HG03103 (cell line): ENCODE results near the gene PRDM16.
"Not testable (repeated sequence)": the region's sequence is repeated elsewhere in the genome, so short reads cannot be mapped to it uniquely, and the experiment has no call there.

Experiments
- ATAC-seq: cut with Tn5 transposase; IDR thresholded peaks from one replicate; pipeline ENCODE4 v1.9.1; 2021; ENCODE audit warnings: low read depth; ENCODE audit not compliant: unreplicated experiment

The PRDM16 gene

DNA sequence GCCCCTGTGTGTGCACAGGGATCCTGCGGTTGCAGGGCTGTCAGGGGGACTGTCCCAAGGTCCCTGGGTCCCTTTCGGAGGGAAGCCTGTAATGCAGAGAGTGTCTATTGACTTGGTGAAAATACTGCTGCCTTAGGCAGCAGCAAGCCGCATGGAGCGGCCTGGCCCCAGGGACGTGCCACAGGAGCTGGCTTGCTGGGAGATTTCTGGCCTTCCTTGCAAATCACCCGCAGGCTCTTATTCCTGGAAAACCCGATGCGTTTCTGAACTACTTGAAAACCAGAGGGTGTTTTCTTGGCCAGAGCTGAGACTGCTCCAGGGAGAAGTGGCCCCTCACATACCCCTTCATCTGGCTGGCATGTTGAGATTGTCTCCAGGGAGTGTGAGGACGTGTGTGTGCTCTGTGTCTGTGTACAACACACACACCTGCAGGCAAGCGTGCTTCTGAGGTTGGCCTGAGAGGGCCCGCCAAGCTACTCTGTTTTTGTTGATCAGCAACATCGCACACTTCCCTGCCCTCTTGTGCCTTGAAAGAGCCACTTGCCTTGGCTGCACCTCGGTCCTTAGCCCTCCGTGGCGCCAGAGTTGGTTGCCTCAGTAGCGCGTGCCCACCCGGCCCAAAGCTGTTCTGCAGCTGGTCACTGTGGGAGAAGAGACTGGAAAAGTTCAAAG, 10.5 kb downstream of the PRDM16 start:
- no peak for ATAC-seq

- no peak for ATAC-seq
These were observed 11.3 kb downstream of the PRDM16 start for GRCh38 chr1:3080053-3080955.

- ATAC-seq = no peak
These were observed 12.2 kb downstream of the PRDM16 start for GRCh38 chr1:3081171-3081683.

DNA sequence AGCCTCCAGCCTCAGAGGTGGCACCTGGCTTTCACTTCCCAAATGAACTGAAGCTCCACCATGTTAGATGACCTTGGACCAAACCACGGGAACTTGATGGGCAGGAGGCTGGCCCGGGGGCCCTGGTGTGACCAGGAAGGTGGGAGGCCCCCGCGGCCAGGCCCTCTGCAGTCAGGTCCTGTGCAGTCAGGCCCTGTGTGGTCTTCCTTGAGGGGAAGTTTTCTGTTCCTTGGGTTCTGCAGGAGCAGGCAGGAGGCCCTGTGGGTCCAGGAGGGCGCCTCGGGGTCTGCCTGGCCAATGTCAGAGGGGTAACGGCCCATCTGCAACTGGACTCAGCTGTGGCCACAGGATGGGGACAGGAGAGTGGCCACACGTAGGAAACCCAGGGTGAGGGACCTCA, 13.0 kb downstream of the PRDM16 start:
- no peak for ATAC-seq

- ATAC-seq = no peak
These were observed 13.8 kb downstream of the PRDM16 start for GRCh38 chr1:3082571-3083516.

GRCh38 chr1:3084154-3084553, 15.2 kb downstream of the PRDM16 start:
- ATAC-seq = no peak

- no peak for ATAC-seq
These were observed 15.7 kb downstream of the PRDM16 start for GRCh38 chr1:3084726-3085125.

- ATAC-seq = no peak
These were observed 16.7 kb downstream of the PRDM16 start for GRCh38 chr1:3085721-3086120.

DNA sequence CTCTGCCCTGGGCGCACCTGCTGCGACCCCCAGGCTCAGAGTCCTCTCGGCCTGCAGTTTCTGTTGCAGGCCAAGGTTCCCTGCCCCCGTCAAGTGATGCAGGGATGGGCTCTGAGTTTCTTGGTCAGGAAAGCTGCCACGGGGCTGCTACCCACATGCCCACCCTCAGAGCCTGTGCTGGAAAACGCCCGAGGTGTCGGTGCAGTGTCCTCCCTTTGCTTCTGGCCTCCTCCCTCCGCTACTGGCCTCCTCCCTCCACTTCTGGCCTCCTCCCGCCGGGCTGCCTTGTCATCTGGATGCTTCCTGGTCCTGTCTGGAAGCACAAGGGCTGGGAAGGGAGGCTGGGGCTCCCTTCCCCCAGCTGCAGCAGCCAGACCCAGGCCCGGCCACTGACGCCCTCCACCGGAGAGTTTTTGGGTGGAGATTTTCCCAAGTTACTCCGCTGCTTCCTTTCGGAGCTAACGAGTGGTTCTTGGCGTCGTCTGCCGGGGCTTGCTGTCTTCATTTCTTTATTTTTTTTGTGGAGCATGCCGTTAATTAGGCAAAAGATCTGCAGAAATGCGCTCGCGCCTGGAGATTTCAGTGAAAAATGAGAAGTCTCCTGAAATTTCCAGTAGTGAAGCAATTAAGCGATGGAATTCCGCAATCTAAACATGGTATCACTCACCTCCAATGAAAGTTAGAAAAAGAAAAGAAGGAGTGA, 17.4 kb downstream of the PRDM16 start:
- no peak for ATAC-seq

DNA sequence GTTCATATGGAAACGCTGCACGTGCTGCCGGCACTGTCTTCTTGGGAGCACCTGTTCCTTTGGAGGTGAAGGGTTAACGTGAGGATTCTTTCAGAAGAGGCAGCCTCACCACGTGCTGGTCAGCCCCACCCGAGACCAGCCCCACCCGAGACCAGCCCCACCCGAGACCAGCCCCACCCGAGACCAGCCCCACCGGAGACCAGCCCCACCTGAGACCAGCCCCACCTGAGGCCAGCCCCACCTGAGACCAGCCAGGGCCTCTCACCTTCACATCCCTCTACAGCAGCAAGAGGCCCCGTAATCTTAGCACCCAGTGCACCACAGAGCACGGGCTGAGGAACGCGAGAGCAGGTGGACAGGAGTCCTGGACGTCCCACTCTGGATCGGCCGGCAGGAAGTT, 18.0 kb downstream of the PRDM16 start:
- ATAC-seq = no peak

DNA sequence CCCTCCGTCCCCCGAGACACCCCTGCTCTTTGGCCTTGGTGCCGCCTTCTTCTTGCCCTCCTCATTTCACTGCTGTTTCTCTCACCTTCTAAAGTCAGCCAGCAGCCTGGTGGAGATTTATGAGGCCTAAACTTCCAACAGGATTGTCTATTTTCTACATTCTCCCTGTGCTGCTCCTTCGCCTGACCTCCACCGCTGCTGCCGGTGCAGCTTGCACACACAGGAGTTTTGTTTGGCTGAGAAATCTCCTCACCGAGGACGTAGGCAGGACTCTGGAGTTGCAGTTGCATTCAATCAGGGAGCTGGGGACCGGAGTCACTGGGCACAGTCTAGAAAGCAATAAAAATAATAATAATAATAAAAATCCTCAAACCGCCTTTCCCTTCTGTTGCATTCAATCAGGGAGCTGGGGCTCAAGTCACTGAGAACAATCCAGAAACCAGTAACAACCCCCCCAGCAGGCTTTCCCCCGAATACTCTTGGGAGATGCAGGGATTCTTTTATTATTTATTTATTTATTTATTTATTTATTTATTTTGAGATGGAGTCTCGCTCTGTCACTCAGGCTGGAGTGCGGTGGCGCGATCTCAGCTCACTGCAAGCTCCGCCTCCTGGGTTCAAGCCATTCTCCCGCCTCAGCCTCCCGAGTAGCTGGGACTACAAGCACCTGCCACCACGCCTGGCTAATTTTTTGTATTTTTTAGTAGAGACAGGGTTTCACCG, 19.1 kb downstream of the PRDM16 start:
- ATAC-seq = not testable (repeated sequence)

- ATAC-seq = no peak
These were observed 20.5 kb downstream of the PRDM16 start for GRCh38 chr1:3089490-3089889.

- no peak for ATAC-seq
These were observed 22.3 kb downstream of the PRDM16 start for GRCh38 chr1:3091334-3091733.

DNA sequence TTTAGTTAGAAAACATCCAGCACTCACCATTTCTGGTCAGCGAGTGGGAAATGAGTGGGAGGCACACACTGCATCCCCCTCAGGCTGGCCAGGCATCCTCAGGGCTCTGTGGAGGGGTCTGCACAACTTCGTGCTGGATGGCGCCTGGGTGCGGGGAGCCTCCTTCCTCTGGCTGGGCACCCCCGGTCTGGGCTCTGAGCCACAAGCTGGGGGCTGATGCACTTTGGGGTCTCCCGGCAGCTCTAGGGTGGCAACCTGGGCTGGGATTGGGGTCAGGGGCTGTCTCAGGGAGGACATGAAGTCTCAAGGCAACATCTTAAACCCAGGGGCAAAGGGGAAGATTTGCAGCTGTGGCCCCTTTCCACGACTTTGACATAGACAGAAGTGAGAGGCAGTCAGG, 23.5 kb downstream of the PRDM16 start:
- no peak for ATAC-seq

DNA sequence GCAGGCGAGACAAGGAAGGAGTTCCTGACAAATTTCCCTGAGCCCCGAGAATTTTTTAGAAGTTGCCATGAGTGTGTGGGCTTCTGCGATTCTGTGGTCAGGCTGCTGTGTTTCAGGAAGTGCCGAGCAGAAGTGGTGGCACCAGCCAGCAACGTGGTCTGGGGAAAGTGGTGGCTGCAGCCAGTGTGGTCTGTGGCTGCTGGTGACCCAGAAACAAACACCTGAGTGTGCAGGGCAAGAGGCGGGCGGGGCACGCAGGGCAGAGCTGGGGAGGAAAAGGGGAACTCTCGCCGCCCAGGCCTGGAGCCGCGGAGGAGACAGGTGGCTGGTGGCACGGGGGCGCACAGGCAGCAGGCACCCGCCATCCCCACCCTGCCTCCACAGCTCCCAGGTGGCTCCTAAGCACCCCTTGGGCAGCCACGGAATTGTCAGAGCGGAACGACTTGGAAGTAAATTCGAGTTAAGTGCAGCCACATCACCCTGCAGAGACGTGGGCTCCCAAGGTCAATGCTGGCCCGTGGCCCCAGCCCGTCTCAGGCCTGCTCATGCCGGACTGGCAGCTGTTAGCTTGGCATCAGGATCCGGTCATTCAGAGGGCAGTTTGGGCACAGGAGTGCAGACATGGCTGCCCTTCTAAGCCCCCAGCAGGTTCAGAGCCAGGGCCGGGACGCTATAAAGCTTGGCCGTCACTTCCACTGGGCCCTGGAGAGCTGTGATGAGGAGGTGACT, 25.1 kb downstream of the PRDM16 start:
- no peak for ATAC-seq

DNA sequence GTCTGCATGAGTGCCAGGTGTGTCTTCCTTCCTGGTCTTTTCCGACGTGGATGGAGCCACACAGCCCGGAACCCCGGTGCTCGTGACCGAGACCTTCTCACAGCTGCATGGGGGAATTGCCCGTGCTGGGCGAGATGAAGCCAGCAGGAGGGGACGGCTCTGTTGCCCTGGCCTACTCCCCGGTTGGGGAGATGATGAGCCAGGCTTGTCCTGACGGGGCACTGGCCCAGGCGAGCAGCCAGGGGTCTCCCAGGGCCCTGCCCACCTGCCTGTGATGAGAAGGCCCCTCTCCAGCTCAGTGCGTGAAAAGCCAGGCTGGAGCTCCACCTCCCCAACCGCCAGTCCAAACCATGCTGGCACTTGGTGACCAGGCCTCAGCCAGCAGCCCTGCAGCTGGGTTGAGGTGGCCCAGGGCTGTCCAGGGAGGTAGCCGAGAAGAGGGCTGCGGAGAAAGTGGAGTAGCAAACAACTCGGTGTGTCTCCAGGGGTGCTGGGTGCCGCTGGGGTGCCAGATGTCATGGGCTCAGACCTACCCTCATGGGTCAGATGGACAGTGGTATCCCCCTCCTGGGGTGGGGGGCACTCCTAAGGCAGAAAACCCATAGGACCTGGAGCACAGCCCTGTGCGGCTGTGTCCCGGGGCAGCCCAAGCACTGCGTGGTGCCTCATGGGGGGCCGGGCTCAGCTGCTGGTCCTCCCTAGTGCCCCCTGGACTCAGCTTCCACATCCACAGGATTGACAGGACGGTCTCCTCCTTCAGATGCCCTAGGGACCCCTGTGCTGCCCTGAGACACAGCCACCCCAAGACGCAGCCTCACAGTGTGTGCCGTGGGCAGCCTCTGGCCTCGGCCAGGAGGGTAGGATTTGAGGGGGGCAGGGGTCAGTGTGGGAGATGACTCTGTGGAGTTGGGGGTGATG, 26.1 kb downstream of the PRDM16 start:
- no peak for ATAC-seq

DNA sequence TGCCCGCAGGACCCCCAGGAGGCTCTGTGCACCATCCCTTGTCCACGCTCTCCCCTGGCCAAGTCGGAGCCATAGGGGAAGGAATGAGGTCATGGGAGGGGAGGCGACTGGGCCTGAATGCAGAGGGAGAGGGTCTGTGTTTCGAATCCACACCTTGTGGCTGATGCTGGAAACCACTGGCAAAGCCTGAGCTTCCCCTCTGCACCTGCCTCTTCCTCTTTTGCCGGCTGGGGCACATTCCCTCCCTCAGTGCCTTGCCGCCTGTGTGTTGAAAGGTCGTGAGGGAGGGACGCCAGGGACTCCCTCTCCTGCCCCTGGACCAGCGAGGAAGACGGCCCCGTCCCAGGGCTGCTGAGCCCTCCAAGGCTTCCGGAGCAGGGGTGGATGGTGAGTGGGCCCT, 27.3 kb downstream of the PRDM16 start:
- ATAC-seq = no peak

- no peak for ATAC-seq
These were observed 28.2 kb downstream of the PRDM16 start for GRCh38 chr1:3097231-3097630.
